Left kidney (tissue), 2 donors: ENCODE results near the gene AK1. TPM values are rescaled to one million over a fixed set of nuclear protein-coding genes. Genes with fewer than 3 reads are reported as not detected.
"Not testable (repeated sequence)": the region's sequence is repeated elsewhere in the genome, so short reads cannot be mapped to it uniquely, and the experiment has no call there.

ENCODE experiments used
- DNase-seq: peaks from one replicate; pipeline ENCODE4 v3.0.0-alpha.2; 2013
- polyA plus RNA-seq: library from polyadenylated mRNA; unstranded; fragments of 120-200 nt; gene quantifications from one replicate; pipeline ENCODE4 v1.2.1, GENCODE V29; 2013; ENCODE audit not compliant: insufficient read length

AK1 gene
- polyA plus RNA-seq, 1 donor = 32.8 TPM

GRCh38 chr9:127885508-127886281 is 8.2 kb upstream of the AK1 start:
- DNase-seq = no peak

GRCh38 chr9:127884976-127885490 is 7.6 kb upstream of the AK1 start:
- no peak for DNase-seq

GRCh38 chr9:127884427-127884911 is 7.0 kb upstream of the AK1 start:
- no peak for DNase-seq

GRCh38 chr9:127883959-127884358 is 6.5 kb upstream of the AK1 start:
- DNase-seq = no peak

- DNase-seq = not testable (repeated sequence)
These were observed 4.2 kb upstream of the AK1 start for GRCh38 chr9:127881715-127882114.

GRCh38 chr9:127880143-127880542 is 2.7 kb upstream of the AK1 start:
- no peak for DNase-seq

- DNase-seq = no peak
These were observed 1.3 kb upstream of the AK1 start for GRCh38 chr9:127878652-127879390.

GRCh38 chr9:127878001-127878651 is 651 bp upstream of the AK1 start:
- no peak for DNase-seq

GRCh38 chr9:127876764-127877562 is 512 bp downstream of the AK1 start:
- no peak for DNase-seq

GRCh38 chr9:127876026-127876763 is 1.3 kb downstream of the AK1 start:
- no peak for DNase-seq

GRCh38 chr9:127875306-127875966 is 2.0 kb downstream of the AK1 start:
- no peak for DNase-seq

- DNase-seq = no peak
These were observed 2.9 kb downstream of the AK1 start for GRCh38 chr9:127874301-127875221.

GRCh38 chr9:127873886-127874285 is 3.6 kb downstream of the AK1 start:
- no peak for DNase-seq

GRCh38 chr9:127873223-127873691 is 4.2 kb downstream of the AK1 start:
- DNase-seq = no peak

- no peak for DNase-seq
These were observed 4.9 kb downstream of the AK1 start for GRCh38 chr9:127872369-127873222.

GRCh38 chr9:127871531-127871930 is 5.9 kb downstream of the AK1 start:
- no peak for DNase-seq

- no peak for DNase-seq
These were observed 6.6 kb downstream of the AK1 start for GRCh38 chr9:127870887-127871286.

- not testable (repeated sequence) for DNase-seq
These were observed 7.4 kb downstream of the AK1 start for GRCh38 chr9:127870153-127870491.
